ENCODE data around the gene NEDD4L.

Gene NEDD4L

DNA sequence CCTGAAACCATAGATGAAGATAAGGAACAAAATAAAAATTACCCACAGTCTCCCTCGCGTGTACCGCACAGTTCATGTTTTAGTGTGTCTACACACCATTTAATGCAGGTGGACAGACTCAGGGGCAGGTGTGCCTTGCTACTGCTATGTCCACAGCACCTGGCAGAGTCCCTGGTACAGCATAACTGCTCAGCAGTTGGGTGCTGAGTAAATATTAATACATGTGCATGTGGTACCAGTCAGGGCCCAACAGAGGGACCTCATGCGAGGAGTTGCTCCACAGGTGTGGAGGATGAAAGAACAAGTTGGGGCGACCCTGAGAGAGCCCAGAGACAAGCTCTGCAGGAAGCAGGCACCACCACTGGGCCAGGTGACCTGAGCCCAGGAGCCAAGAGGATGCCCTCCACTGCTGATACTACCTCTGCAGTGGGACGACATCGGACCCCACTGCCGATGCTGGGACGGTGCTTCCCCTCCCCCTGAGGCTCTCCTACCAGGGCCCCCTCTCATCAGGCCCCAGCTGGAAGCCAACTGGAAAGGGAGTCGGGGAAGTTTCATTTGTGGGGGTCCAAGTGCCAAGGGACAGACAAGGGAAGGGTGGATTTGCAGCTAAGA is 100.8 kb downstream of the NEDD4L start:
- no peaks in the 10 kb centered on the region for H3K9me3 ChIP-seq (ENCODE audit: control insufficient read depth, insufficient read depth, low read depth, low read length)
- POLR2A ChIA-PET, result no interaction called here
- no peak for TF ChIP-seq ZNF571 (tag by site-specific recombination; IDR thresholded peaks at IDR 0.05)
- no peak for TF ChIP-seq ZNF624 (tag by site-specific recombination; IDR thresholded peaks at IDR 0.05)
- peak; percentile 23 for TF ChIP-seq ZIC2 (tag by site-specific recombination; IDR thresholded peaks at IDR 0.05)
- TF ChIP-seq ZNF302 (tag by site-specific recombination; IDR thresholded peaks at IDR 0.05; ENCODE audit: low read depth), result no peak
- TF ChIP-seq ZNF19 (tag by site-specific recombination; IDR thresholded peaks at IDR 0.05; ENCODE audit: low read depth), result no peak
- TF ChIP-seq, protein P1, sequence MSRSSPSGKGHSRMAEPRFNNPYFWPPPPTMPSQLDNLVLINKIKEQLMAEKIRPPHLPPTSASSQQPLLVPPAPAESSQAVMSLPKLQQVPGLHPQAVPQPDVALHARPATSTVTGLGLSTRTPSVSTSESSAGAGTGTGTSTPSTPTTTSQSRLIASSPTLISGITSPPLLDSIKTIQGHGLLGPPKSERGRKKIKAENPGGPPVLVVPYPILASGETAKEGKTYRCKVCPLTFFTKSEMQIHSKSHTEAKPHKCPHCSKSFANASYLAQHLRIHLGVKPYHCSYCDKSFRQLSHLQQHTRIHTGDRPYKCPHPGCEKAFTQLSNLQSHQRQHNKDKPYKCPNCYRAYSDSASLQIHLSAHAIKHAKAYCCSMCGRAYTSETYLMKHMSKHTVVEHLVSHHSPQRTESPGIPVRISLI (tag by site-specific recombination; IDR thresholded peaks at IDR 0.05), result no peak
- no peak for TF ChIP-seq ZFHX2 (tag by site-specific recombination; conservative IDR thresholded peaks at IDR 0.05)
- no peak for TF ChIP-seq ZNF146 (tag by site-specific recombination; IDR thresholded peaks at IDR 0.05)
- no peak overlapping the region for H3K27ac ChIP-seq (ENCODE audit: extremely low read depth, low read depth, low read length)
- no peaks in the 10 kb centered on the region for H3K36me3 ChIP-seq (ENCODE audit: control insufficient read depth in 2 of 2, insufficient read depth in 1 of 2, low read length in 2 of 2)
- CTCF ChIA-PET, result interaction anchor here (1.0 to 3.4 kb wide), 3 partner anchors 10 to 101 kb away, joined by 3 to 27 read pairs (median 7); partner anchors contain the start of gene NEDD4L
- peaks cover 8% of the 10 kb centered on the region; the same call in 1 of the 2 replicates for H3K4me1 ChIP-seq (ENCODE audit: control insufficient read depth, insufficient read depth, low read length)
- H3K4me3 ChIP-seq (ENCODE audit: low read depth, low read length), result no peak overlapping the region

DNA sequence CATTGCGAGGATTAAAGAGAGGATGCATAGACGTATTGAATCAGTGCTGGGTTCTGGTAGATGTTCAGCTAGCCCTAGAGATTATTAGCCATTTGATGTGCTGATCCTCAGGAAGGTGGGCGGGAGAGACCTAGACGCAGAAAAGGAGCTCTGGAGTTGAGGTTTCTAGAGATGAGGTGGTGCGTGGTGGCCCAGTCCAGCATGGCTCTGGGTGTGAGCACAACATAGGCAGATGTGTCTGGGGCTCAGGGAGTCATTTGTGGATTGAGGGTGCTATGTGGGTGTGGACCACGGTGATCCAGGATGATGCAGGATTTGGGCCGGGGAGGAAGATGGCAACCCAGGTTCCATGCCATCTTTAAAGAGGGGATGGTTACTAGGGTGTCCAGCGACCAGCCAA is 102.1 kb downstream of the NEDD4L start:
- Histone ChIP-seq H3K4me3 (ENCODE audit: low read depth, low read length) (no peak overlapping the region), H3K36me3 (ENCODE audit: control insufficient read depth in 2 of 2, insufficient read depth in 1 of 2, low read length in 2 of 2) (no peaks in the 10 kb centered on the region), H3K27ac (ENCODE audit: extremely low read depth, low read depth, low read length) (no peak overlapping the region), H3K9me3 (ENCODE audit: control insufficient read depth, insufficient read depth, low read depth, low read length) (no peaks in the 10 kb centered on the region), H3K4me1 (ENCODE audit: control insufficient read depth, insufficient read depth, low read length) (peaks cover 8% of the 10 kb centered on the region; the same call in 1 of the 2 replicates)
- ChIA-PET POLR2A (no interaction called here), CTCF (interaction anchor here (1.8 to 3.4 kb wide), 3 partner anchors 11 to 103 kb away, joined by 3 to 27 read pairs (median 7); partner anchors contain the start of gene NEDD4L)
- TF ChIP-seq SALL2 (tag by site-specific recombination; IDR thresholded peaks at IDR 0.05; ENCODE audit: borderline replicate concordance) (no peak), ZNF830 (tag by site-specific recombination; IDR thresholded peaks at IDR 0.05; ENCODE audit: low read depth) (no peak), KLF9 (tag by site-specific recombination; IDR thresholded peaks at IDR 0.05; ENCODE audit: low read depth) (no peak), ZNF423 (tag by site-specific recombination; IDR thresholded peaks at IDR 0.05) (no peak), ZNF391 (tag by site-specific recombination; IDR thresholded peaks at IDR 0.05; ENCODE audit: borderline replicate concordance, low read depth) (no peak), ZNF121 (tag by site-specific recombination; IDR thresholded peaks at IDR 0.05) (no peak), ZBTB17 (tag by site-specific recombination; IDR thresholded peaks at IDR 0.05) (no peak), MYNN (tag by site-specific recombination; IDR thresholded peaks at IDR 0.05; ENCODE audit: borderline replicate concordance) (no peak), ZNF558 (tag by site-specific recombination; IDR thresholded peaks at IDR 0.05) (no peak), ZNF571 (tag by site-specific recombination; IDR thresholded peaks at IDR 0.05) (no peak)
- TF ChIP-seq, protein P2, sequence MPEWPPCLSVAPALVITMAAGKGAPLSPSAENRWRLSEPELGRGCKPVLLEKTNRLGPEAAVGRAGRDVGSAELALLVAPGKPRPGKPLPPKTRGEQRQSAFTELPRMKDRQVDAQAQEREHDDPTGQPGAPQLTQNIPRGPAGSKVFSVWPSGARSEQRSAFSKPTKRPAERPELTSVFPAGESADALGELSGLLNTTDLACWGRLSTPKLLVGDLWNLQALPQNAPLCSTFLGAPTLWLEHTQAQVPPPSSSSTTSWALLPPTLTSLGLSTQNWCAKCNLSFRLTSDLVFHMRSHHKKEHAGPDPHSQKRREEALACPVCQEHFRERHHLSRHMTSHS (tag by site-specific recombination; IDR thresholded peaks at IDR 0.05), result no peak
- TF ChIP-seq, protein P3, sequence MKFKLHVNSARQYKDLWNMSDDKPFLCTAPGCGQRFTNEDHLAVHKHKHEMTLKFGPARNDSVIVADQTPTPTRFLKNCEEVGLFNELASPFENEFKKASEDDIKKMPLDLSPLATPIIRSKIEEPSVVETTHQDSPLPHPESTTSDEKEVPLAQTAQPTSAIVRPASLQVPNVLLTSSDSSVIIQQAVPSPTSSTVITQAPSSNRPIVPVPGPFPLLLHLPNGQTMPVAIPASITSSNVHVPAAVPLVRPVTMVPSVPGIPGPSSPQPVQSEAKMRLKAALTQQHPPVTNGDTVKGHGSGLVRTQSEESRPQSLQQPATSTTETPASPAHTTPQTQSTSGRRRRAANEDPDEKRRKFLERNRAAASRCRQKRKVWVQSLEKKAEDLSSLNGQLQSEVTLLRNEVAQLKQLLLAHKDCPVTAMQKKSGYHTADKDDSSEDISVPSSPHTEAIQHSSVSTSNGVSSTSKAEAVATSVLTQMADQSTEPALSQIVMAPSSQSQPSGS (tag by site-specific recombination; IDR thresholded peaks at IDR 0.05; ENCODE audit: low read depth), result no peak
- TF ChIP-seq, protein P4, sequence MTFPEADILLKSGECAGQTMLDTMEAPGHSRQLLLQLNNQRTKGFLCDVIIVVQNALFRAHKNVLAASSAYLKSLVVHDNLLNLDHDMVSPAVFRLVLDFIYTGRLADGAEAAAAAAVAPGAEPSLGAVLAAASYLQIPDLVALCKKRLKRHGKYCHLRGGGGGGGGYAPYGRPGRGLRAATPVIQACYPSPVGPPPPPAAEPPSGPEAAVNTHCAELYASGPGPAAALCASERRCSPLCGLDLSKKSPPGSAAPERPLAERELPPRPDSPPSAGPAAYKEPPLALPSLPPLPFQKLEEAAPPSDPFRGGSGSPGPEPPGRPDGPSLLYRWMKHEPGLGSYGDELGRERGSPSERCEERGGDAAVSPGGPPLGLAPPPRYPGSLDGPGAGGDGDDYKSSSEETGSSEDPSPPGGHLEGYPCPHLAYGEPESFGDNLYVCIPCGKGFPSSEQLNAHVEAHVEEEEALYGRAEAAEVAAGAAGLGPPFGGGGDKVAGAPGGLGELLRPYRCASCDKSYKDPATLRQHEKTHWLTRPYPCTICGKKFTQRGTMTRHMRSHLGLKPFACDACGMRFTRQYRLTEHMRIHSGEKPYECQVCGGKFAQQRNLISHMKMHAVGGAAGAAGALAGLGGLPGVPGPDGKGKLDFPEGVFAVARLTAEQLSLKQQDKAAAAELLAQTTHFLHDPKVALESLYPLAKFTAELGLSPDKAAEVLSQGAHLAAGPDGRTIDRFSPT (tag by site-specific recombination; IDR thresholded peaks at IDR 0.05), result no peak
